Measurements from ENCODE around the gene NTRK3.

The NTRK3 gene

GRCh38 chr15:88118035-88118434 is 138.5 kb downstream of the NTRK3 start:
- DNase-seq: no peak

DNA sequence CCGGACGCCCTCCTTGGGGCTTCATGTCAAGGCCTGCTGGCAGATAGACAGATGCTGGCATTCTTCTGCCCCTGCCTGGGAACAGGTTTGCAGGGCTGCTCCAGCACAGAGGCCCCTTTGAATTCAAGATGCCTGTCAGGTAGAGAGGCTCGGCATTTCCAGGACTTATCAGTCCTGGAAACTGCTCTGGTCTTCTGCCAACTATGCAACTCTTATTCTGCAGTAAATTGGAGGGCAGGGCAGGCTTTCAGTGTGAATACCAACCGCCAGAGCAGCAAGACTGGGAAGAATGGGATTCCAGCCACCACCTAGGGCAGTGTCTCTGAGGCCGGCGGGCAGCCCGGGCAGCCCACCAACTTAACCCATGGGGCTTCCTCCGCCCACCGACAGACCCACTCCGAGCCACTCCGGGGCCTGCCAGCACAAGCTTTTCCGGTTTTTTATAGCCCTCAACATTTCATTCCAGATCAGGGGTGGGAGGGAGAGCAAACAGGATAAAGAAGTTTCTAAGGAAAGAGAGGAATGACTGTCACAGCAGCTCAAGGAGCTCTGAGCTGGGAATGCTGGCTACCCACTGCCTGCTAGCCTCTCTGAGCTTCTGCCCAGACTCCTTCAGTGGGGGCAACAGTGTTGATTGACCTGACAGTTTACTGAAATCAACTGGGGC is 140.9 kb downstream of the NTRK3 start:
- no peak for DNase-seq

DNA sequence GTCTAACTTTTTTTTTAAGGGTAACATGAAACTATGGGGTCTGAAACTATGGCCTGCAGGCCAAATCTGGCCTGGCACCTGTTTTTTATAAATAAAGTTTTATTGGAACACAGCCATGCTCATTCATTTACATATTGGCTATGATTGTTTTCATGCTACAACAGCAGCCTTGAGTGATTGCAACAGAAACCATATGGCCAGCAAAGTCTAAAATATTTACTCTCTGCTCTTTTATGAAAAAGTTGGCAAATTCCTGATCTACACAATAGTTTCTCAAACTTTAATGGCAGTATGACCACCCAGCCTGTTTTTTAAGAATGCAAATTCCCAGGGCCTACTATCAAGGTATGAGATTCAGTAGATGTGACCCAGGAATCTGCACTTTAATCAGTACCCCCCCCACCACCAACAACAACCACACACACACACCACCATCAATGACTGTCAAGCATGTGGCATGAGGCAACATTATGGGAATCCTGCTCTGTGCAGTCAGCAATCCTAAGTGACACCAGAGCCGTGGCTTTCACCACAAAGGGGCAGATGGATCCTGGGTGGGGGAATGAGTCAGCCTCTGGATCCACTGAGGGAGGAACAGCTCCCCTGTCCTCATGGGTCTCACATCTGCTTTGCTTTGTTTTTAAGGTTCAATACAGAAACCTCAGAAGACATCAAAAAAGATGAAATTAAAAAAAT is 142.8 kb downstream of the NTRK3 start:
- no peak for DNase-seq

DNA sequence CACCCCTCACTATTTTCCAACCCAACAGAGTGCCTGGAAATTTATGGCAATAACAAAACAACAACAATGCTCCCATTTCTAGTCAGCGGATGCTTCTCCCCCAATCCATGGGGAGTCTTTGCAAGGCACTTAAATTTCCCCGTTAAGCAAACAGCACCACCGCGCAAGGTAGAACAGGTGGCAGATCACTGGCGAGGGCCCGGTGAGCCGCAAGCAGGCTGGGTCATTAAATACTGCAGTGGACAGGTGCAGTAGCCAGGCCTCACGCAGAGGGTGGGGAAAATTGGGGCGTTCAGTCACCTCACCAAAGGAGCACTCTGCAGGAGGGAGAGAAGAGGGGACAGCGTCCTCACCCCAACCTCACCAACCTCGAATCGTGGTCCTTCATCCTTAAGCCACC is 147.5 kb downstream of the NTRK3 start:
- DNase-seq: no peak

DNA sequence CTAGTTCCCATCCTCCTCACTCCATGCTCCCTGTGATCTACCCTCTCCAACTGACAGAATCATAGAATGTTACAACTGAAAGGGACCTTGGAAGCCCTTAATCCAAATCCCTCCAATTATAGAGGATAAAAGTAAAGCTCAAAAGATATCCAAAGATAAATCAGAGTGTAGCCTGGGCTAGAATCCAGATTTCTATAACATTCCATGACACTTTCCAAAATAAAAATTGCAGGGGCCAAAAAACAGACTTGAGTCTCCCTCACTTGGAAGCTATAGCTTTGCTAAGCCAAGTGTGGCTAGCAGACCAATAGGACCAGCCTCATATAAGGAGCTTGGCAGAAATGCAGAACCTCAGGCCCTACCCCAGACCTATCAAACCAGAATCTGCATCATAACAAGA is 148.1 kb downstream of the NTRK3 start:
- no peak for DNase-seq

GRCh38 chr15:88106074-88106473 is 150.5 kb downstream of the NTRK3 start:
- DNase-seq: no peak

DNA sequence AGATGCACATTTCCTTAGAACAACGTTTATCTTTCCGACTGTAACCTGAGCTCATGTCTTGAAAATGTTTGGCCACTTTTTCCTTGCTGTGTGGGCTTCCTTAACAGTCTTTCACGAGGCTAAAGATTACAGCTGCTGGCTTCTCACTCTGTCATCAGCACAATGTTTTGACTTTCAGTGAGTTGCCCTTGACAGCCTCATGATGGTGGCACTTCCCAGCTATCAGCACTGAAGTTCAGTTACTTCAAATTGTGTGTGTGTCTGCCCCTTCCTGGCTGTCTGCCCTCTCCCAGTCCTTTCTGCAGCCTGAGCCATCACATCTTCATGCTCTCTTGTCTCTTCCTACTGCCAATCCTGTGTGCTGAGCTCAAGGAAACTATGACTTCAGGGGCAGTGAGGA is 152.2 kb downstream of the NTRK3 start:
- no peak for DNase-seq

DNA sequence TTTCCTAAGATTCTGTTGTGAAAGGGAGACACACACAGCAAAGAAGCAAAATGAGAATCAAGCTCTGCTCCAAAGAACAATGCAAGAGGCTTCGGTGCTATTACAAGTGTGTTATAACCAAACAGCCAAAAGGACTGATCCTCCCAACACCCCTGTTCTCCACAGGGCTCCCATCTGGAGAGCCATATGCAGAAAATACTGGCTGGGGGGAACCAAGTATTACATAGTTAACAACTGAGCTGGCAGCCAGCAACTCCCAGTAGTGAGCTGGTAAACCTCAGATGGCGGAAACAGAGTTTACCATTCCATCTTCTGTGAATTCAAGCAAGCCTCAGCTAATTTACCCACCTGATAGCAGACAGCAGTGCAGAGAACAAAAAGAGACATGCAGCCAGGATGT is 156.4 kb downstream of the NTRK3 start:
- DNase-seq: no peak

DNA sequence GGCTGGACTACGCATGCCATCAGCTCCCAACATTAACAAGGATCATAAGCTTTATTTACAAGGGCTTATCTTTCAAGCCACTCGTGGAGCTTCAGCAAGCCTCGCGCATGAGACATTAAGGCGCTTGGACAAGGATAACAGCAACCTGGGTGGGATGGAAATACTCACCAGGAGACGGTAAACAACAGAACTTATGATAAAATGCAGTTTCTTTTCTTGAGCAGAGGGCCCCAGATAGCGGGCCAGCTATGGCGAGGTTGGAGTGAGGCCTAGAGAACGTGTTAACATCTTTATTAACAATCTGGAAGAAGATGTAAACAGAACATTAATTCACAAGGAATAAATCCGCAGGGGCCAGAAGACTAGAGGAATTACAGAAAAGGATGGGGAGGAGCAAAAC is 158.2 kb downstream of the NTRK3 start:
- no peak for DNase-seq

DNA sequence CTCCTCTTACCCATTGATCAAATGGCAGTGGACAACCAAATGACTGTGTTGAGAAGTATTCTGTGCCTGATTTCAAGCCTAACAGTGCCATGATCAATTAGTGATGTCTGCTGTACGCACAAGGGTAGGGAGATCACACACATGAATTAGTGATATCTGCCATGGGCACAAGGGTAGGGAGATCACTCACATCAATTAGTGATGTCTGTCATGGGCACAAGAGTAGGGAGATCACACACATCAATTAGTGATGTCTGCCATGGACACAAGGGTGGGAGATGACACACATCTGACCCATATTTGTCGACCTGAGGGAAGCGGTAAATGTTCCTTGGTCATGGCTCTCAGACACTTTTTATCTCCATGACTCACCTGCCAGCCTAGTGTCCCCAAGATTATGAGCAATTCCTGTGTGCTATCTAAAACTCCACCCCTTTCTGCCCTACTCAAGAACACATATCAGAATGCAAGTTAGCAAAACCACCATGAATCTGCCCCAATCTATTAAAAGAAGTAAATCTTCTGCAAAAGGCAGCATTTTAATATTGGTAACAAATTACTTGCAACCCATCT is 165.0 kb downstream of the NTRK3 start:
- no peak for DNase-seq

DNA sequence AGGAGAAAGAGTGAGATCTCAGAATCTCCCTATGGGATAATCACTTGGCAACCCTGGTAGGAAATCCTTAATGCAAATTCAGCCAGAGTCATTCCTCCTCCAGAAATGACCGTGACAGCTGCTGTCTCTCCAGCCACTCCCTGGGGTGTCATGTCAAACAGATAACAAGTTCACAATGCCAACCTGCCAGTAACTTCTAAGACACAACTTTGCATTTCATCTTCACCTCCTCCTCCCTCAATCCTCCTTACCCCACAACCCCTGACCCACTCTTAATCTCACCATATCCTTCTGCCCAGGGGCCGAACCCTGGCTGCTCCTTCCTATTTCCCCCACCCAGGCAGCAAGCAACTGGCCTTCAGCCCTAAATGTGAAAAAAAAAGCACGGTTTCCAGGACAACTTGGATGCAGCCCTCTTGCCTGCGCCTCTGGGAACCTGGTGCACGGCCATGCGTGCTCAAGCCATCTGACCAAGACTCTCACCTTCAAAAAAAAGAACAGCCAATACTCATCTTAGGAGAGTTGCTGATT is 166.0 kb downstream of the NTRK3 start:
- DNase-seq: no peak

DNA sequence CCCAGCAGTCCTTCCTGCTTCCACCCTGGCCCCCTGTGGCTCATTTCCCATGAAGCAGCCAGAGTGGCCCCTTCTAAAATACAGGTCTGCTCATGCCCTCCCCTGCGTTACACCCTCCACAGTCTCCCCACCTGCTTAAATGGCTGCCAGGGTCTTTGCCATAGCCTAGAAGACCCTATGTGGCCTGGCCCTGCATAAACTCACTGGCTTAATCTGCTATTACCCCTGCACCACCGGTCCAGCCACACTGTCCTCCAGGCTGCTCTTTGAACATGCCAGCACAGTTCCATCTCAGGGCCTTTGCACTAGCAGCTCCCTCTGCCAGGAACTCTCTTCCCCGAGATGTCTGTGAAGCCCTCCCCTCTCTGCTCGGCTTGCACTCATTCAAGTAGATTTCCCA is 166.8 kb downstream of the NTRK3 start:
- no peak for DNase-seq

GRCh38 chr15:88089024-88089620 is 167.4 kb downstream of the NTRK3 start:
- no peak for DNase-seq

GRCh38 chr15:88083811-88084760 is 172.5 kb downstream of the NTRK3 start:
- DNase-seq: no peak

DNA sequence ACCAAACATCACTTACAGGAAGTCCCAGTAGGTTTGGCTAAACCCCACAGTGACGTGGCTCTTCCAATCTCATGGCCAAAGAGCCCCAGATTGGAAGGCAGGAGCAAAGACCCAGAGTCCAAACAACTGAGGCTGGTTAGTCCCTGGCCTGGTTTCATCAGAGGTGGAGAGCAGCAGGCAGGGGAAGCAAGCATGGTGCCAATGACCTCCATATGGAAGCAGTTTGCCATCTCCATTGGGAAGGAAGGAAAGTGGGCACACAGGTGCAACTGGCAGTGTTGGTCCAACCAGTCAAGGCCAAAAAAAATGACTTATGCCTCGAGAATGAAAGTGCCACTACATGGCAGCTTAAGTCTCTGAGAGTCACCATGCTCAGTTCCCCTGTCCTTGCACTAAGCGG is 175.9 kb downstream of the NTRK3 start:
- DNase-seq: no peak

DNA sequence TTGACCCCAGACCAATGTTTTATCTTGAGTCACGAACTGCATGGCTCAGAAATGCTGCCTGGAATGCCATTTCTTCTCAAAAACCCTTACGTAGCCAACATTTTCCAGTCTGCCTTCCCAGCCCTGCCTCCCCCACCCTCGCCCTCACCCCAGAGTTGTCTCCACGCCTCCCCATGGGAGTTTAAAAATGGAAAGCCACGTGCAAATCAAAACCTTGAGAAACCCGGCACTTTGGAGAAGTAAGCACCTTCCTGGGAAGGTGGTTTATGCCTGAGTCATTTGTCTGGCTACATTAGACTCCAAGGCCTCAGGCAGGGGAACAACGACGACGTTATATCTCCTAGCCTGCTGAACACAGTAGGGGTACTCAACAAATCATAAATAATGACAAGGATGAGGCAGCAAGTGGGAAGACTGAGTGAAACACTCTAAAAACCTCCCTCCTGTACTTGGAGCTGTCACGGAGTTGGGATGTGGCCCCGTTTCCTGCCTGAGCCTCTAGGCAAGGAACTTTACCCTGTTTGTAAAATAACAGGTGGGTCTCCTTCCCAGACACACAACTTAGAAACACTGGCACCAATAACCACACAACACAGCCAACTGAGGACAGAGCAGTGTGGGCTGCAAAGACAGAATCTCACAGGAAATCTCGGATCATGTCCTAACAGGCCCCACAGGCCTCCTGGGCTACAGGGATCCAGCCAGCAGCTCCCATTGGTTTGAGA is 179.1 kb downstream of the NTRK3 start:
- no peak for DNase-seq

DNA sequence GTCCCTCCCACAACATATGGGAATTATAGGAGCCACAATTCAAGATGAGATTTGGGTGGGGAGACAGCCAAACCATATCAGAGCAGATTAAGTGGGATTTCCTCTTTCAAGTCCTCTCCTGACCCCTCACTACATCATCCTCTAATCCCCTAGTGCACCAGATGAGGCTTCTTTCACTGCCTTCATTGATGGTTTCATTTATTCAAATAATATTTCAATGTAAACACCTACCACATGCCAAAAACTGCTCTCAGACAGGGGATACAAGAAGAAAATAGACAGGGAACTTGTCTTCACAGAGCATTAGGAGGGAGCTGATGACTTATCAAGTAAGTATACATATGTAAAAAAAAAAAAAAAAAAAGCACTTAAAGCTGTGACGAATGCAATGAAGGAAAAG is 180.2 kb downstream of the NTRK3 start:
- no peak for DNase-seq

DNA sequence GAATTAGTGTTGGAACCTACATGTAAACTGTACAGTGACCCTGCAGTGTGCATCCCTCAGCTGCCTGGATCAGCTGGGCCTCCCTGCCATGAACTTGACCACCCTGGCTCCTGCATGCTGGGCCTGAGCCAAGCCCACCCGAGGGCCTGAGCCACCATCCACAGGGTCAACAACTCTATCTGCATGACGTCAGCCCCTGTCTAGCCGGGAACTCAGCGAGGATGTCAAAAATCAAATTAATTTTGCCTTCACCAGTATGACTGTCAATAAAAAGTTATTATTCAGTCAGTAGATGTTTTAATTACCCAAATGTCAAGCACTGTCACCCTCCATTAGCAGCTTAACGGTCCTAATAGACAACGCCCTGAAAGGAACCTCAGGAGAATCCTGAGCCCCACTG is 181.4 kb downstream of the NTRK3 start:
- DNase-seq: no peak

GRCh38 chr15:88074386-88074785 is 182.2 kb downstream of the NTRK3 start:
- DNase-seq: no peak

DNA sequence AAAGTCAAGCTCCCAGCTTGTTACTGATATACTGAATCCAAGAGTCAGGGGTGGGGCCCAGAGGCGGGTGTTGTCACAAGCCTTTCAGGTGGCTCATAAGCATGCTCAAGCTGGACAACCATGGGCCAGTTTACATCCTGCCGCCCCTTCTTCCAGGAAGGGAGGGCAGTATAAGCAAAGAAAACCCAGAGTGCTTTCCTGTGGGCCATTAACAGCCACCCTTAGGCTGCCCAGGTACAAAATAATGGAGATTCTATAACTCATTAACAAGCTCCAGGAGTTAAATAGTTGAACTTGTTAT is 183.2 kb downstream of the NTRK3 start:
- no peak for DNase-seq

- DNase-seq: no peak
Observed at GRCh38 chr15:88072598-88073390, 183.7 kb downstream of the NTRK3 start.
